ENCODE data around the gene TMEM147. TPM values are rescaled to one million over a fixed set of nuclear protein-coding genes. Genes with fewer than 3 reads are reported as not detected.

The TMEM147 gene
- total RNA-seq, 1 experiment from 2014 or later = 126 TPM

DNA sequence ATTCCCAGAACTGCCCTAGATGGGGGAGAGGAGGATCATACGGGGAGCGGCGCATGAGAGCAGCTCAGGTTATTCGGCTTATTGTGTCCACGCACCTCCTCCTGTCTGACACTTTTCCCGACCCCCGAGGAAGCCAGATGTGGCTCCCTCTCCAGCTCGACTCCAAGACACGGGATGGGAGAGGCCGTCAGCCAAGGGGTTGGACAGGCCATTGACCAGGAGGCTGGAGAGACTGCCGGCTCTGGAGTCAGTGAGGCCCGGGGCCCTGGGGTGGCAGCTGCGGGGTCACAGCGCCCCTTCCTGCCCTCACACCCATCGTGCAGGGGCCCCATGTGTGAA lies 34.8 kb upstream of the TMEM147 start:
- Mint-ChIP-seq H3K36me3 (ENCODE audit: insufficient read depth, unreplicated experiment) (peaks cover 40% of the 10 kb centered on the region), H3K4me1 (ENCODE audit: low read depth, unreplicated experiment) (peaks cover under 1% of the 10 kb centered on the region), H3K4me3 (ENCODE audit: unreplicated experiment) (peak overlapping the region; percentile 99), H3K27me3 (ENCODE audit: insufficient read depth, unreplicated experiment) (no peaks in the 10 kb centered on the region), H3K9me3 (ENCODE audit: unreplicated experiment) (no peaks in the 10 kb centered on the region), H3K27ac (ENCODE audit: unreplicated experiment) (peak overlapping the region; percentile 99)
- ChIA-PET POLR2A (interaction anchor here (0.5 to 1.1 kb wide), 12 partner anchors 8 to 238 kb away, joined by 3 to 9 read pairs (median 4); partner anchors contain the start of genes COX6B1, HAUS5 and LIN37), CTCF (interaction anchor here (0.6 to 1.2 kb wide), 21 partner anchors 10 to 359 kb away, joined by 3 to 6 read pairs (median 4); partner anchors contain the start of genes COX6B1, HAUS5, PSENEN and U2AF1L4)
- Histone ChIP-seq H3K4me3 (ENCODE audit: low read depth, low read length) (peak overlapping the region; percentile 24), H3K9me3 (no peaks in the 10 kb centered on the region), H3K27me3 (replicated peaks; ENCODE audit: control insufficient read depth, insufficient read depth, low read length) (no peaks in the 10 kb centered on the region), H3K4me1 (peaks cover 11% of the 10 kb centered on the region), H3K36me3 (ENCODE audit: control insufficient read depth, insufficient read depth, low read length) (peaks cover 6% of the 10 kb centered on the region)
- TF ChIP-seq, protein P1, sequence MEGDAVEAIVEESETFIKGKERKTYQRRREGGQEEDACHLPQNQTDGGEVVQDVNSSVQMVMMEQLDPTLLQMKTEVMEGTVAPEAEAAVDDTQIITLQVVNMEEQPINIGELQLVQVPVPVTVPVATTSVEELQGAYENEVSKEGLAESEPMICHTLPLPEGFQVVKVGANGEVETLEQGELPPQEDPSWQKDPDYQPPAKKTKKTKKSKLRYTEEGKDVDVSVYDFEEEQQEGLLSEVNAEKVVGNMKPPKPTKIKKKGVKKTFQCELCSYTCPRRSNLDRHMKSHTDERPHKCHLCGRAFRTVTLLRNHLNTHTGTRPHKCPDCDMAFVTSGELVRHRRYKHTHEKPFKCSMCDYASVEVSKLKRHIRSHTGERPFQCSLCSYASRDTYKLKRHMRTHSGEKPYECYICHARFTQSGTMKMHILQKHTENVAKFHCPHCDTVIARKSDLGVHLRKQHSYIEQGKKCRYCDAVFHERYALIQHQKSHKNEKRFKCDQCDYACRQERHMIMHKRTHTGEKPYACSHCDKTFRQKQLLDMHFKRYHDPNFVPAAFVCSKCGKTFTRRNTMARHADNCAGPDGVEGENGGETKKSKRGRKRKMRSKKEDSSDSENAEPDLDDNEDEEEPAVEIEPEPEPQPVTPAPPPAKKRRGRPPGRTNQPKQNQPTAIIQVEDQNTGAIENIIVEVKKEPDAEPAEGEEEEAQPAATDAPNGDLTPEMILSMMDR (IDR thresholded peaks at IDR 0.05; ENCODE audit: insufficient read depth in 1 of 2, low read depth in 1 of 2, low read length in 1 of 2, severe bottlenecking in 1 of 2, unreplicated experiment in 1 of 2) = no peak
- no peak for DNase-seq
- intact Hi-C loops (cut with micrococcal nuclease; ENCODE audit: unreplicated experiment) = loop anchor here (1.0 to 2.0 kb wide), 2 partner anchors 35 to 206 kb away; partner anchors contain the start of gene TMEM147
- BruUV-seq (replicated peaks) = no TSS peak

DNA sequence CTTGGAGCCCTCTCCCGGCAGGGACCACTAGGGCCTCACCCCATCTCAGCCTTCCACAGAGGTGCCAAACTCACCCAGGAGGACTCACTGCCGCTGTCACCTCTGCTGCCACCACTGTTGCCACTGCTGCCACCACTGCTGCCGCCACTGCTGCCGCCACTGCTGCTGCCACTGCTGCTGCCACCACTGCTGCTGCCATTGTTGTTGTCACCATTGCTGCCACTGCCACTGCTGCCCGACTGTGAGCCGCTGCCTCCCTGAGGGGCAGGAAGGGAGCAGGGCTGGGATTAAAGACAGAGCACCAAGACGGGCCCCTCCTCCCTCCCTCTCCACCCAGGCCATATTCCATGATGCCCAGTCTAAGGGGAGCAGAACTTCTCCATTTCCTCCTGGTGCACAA lies 34.1 kb upstream of the TMEM147 start:
- ChIA-PET POLR2A (no interaction called here), CTCF (no interaction called here)
- Mint-ChIP-seq H3K27me3 (ENCODE audit: insufficient read depth, unreplicated experiment) (no peaks in the 10 kb centered on the region), H3K4me3 (ENCODE audit: unreplicated experiment) (peak overlapping the region; percentile 99), H3K36me3 (ENCODE audit: insufficient read depth, unreplicated experiment) (peaks cover 33% of the 10 kb centered on the region), H3K27ac (ENCODE audit: unreplicated experiment) (no peak overlapping the region), H3K9me3 (ENCODE audit: unreplicated experiment) (no peaks in the 10 kb centered on the region), H3K4me1 (ENCODE audit: low read depth, unreplicated experiment) (no peaks in the 10 kb centered on the region)
- no peak overlapping the region for H3K4me3 ChIP-seq (ENCODE audit: low read depth, low read length)
- DNase-seq = no peak
- intact Hi-C loops (cut with micrococcal nuclease; ENCODE audit: unreplicated experiment) = loop anchor here (2.0 kb wide), 1 partner anchor 205 kb away; no protein-coding TSS in a partner anchor
- no peaks in the 10 kb centered on the region for H3K27me3 ChIP-seq (replicated peaks; ENCODE audit: control insufficient read depth, insufficient read depth, low read length)
- peaks cover 2% of the 10 kb centered on the region; the same call in 1 of the 2 replicates for H3K36me3 ChIP-seq (ENCODE audit: control insufficient read depth, insufficient read depth, low read length)
- peaks cover 11% of the 10 kb centered on the region for H3K4me1 ChIP-seq
- TF ChIP-seq, protein P1 (IDR thresholded peaks at IDR 0.05; ENCODE audit: insufficient read depth in 1 of 2, low read depth in 1 of 2, low read length in 1 of 2, severe bottlenecking in 1 of 2, unreplicated experiment in 1 of 2) = no peak
- no peaks in the 10 kb centered on the region for H3K9me3 ChIP-seq
- BruUV-seq (replicated peaks) = no TSS peak

DNA sequence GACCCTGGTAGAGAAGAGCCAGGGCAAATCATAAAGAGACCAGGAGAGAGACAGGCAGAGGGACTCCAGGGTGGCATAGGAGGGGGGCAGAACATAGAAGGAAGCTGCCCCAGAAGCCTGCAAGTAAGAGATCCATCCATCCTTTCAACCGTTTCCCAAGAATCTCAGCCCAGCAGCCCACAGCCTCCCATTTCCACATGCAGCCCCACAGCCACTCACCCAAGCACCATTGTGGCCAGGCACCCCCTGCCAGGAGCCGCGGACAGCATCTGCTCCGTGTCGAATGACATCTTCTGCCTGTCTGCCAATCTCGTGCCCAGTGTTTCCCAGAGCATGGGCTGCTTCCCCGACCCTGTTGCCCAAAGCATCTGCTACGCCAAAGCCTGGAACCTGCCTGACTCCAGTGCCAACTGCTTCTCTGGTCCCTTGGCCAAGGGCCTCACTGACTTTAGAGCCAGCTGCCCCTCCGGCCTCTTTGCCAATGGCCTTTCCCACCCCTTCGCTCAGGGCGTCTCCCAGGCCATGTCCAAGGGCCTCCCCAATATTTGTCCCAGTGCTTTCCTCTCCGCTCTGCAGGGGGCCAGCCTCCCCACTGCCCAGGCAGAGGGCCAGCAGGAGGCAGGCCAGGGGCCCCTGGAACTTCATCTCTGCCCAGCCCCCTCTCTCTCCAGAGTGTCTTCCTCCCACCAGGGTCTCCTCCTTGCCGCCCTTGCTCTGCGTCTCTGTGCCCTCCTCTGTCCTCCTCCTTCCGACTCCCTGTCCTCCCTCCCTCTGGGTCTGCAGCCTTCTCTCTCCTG lies 32.4 kb upstream of the TMEM147 start:
- POLR2A ChIA-PET = no interaction called here
- no peak overlapping the region for H3K4me3 Mint-ChIP-seq (ENCODE audit: unreplicated experiment)
- BruUV-seq (replicated peaks) = no TSS peak
- DNase-seq = no peak
- no peak overlapping the region for H3K27ac Mint-ChIP-seq (ENCODE audit: unreplicated experiment)
- Histone ChIP-seq H3K4me1 (peaks cover 10% of the 10 kb centered on the region; the same call in 1 of the 2 replicates), H3K9me3 (no peaks in the 10 kb centered on the region), H3K27me3 (replicated peaks; ENCODE audit: control insufficient read depth, insufficient read depth, low read length) (no peaks in the 10 kb centered on the region), H3K4me3 (ENCODE audit: low read depth, low read length) (no peak overlapping the region), H3K36me3 (ENCODE audit: control insufficient read depth, insufficient read depth, low read length) (no peaks in the 10 kb centered on the region; the same call in 1 of the 2 replicates)
- CTCF ChIA-PET = no interaction called here
- intact Hi-C loops (cut with micrococcal nuclease; ENCODE audit: unreplicated experiment) = no loop called here
- no peaks in the 10 kb centered on the region for H3K4me1 Mint-ChIP-seq (ENCODE audit: low read depth, unreplicated experiment)
- TF ChIP-seq, protein P1 (IDR thresholded peaks at IDR 0.05; ENCODE audit: insufficient read depth in 1 of 2, low read depth in 1 of 2, low read length in 1 of 2, severe bottlenecking in 1 of 2, unreplicated experiment in 1 of 2) = no peak
- H3K9me3 Mint-ChIP-seq (ENCODE audit: unreplicated experiment) = no peaks in the 10 kb centered on the region
- H3K27me3 Mint-ChIP-seq (ENCODE audit: insufficient read depth, unreplicated experiment) = no peaks in the 10 kb centered on the region
- H3K36me3 Mint-ChIP-seq (ENCODE audit: insufficient read depth, unreplicated experiment) = peaks cover 16% of the 10 kb centered on the region

Data from Caco-2 (cell line).